ENCODE data around the gene POU2AF3.
A peak's percentile ranks its signal among the peaks of the same experiment; 100 is the strongest.
"Not testable (repeated sequence)": the region's sequence is repeated elsewhere in the genome, so short reads cannot be mapped to it uniquely, and the experiment has no call there.

The POU2AF3 gene

DNA sequence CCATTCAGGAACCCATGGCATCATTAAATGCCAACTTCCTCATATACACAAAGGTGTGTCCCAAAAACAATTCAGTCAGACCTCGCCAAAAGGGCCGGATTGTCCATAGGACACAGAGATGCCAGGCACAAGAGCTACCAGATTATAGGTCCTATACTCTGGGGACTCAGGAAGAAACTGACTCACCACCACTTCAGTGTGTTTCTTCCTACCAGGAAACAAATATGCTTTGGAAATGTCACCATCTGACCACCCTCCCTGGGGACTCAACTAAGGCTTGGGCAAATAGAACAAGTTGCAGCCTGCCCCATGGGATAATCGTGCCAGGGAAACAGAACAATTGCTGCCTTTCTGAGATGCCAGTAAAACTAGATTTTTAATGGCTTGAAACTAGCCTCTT, 11.7 kb downstream of the POU2AF3 start:
- Histone ChIP-seq H3K27me3 (ENCODE audit: insufficient read depth, low read length) (peaks cover 72% of the 10 kb centered on the region), H2AFZ (ENCODE audit: low read length, unreplicated experiment) (no peak overlapping the region), H3K27ac (ENCODE audit: low read depth, low read length) (no peak overlapping the region)

DNA sequence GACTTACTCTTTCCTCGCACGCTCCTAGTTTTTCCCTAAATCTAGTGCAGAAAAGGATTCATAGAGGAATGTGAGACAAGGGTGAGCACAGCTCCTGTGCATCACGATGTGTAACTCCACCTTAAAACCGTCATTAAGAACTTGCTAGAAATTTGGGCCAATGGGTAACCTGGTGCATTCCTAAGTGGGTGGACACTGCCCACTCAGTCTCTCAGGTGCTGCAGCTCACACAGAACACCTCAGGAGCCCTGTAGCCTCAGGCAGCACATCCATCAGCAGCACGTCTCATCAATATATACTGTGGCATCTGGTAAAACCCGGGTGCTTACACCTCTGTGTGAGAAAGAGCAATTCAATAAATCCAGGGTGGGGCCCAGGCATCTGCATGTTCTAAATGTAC, 12.4 kb downstream of the POU2AF3 start:
- H3K27ac ChIP-seq (ENCODE audit: low read depth, low read length) = no peak overlapping the region
- H3K4me3 ChIP-seq (ENCODE audit: low read depth, low read length) = no peak overlapping the region
- no peaks in the 10 kb centered on the region for H3K36me3 ChIP-seq (ENCODE audit: insufficient read depth, low read length)
- no peak overlapping the region for H2AFZ ChIP-seq (ENCODE audit: low read length, unreplicated experiment)
- H3K79me2 ChIP-seq (ENCODE audit: control insufficient read depth, insufficient read depth, low read length, unreplicated experiment) = no peaks in the 10 kb centered on the region
- no peaks in the 10 kb centered on the region for H3K4me1 ChIP-seq (ENCODE audit: control insufficient read depth, insufficient read depth, low read length, unreplicated experiment)
- peaks cover 70% of the 10 kb centered on the region for H3K27me3 ChIP-seq (ENCODE audit: insufficient read depth, low read length)

More for the DNA sequence above, 11.7 kb downstream of the POU2AF3 start:
- no peaks in the 10 kb centered on the region for H3K4me1 ChIP-seq (ENCODE audit: control insufficient read depth, insufficient read depth, low read length, unreplicated experiment)
- H3K36me3 ChIP-seq (ENCODE audit: insufficient read depth, low read length) = no peaks in the 10 kb centered on the region
- H3K4me3 ChIP-seq (ENCODE audit: low read depth, low read length) = no peak overlapping the region
- no peaks in the 10 kb centered on the region for H3K79me2 ChIP-seq (ENCODE audit: control insufficient read depth, insufficient read depth, low read length, unreplicated experiment)

DNA sequence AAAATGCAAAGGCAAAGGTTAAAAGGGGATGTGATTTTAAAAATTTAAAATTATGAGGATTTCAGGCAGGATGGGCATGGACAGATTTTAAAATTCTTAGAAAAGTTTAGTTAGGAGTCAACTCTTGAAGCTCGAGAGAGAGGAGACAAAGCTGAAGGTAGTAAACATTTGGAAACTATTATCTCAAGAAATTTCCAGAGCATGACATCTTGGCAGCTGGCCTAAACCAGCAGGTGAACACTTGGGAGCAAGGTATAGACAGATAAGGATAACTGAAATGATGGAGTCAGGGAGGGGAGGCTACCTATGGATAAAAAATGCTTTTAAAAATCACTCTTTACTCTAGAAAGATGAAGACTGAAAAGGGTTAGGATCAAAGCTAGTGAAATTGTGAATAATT, 13.7 kb downstream of the POU2AF3 start:
- Histone ChIP-seq H3K27ac (ENCODE audit: low read depth, low read length) (no peak overlapping the region), H3K4me3 (ENCODE audit: low read depth, low read length) (no peak overlapping the region), H3K36me3 (ENCODE audit: insufficient read depth, low read length) (no peaks in the 10 kb centered on the region), H3K79me2 (ENCODE audit: control insufficient read depth, insufficient read depth, low read length, unreplicated experiment) (no peaks in the 10 kb centered on the region), H2AFZ (ENCODE audit: low read length, unreplicated experiment) (no peak overlapping the region), H3K4me1 (ENCODE audit: control insufficient read depth, insufficient read depth, low read length, unreplicated experiment) (no peaks in the 10 kb centered on the region), H3K27me3 (ENCODE audit: insufficient read depth, low read length) (peaks cover 61% of the 10 kb centered on the region)

DNA sequence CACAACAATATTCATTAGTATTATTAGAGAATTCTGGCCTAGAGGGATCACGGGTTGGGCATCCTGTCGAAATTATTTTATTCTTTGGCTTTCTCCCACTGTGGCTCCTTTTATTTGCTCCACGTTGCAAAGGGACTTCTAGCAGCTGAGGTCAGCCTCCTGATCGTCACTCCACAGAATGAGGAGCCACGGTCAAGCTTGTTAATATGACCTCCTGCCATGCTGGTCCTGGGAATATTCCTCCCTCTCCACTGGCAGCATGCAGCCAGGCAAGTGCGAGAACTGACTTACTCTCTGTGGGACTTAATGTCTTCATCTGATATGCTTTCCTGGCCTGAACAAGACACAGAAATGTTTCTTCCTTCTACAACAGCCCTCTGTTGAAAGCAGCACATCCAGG, 20.9 kb downstream of the POU2AF3 start:
- Histone ChIP-seq H2AFZ (ENCODE audit: low read length, unreplicated experiment) (no peak overlapping the region), H3K79me2 (ENCODE audit: control insufficient read depth, insufficient read depth, low read length, unreplicated experiment) (no peaks in the 10 kb centered on the region), H3K27ac (ENCODE audit: low read depth, low read length) (no peak overlapping the region), H3K27me3 (ENCODE audit: insufficient read depth, low read length) (peaks cover 64% of the 10 kb centered on the region), H3K4me1 (ENCODE audit: control insufficient read depth, insufficient read depth, low read length, unreplicated experiment) (peaks cover 2% of the 10 kb centered on the region), H3K4me3 (ENCODE audit: low read depth, low read length) (no peak overlapping the region), H3K36me3 (ENCODE audit: insufficient read depth, low read length) (no peaks in the 10 kb centered on the region)

DNA sequence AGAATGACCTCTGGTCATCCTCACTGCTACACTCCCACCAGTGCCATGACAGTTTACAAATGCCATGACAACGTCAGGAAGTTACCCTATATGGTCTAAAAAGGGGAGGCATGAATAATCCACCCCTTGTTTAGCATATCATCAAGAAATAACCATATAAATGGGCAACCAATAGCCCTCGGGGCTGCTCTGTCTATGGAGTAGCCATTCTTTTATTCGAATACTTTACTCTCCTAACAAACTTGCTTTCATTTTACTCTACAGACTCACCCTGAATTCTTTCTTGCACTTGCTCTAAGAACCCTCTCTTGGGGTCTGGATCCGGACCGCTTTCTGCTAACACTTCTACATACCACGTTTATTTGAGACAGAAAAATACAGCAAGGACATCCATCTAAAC, 21.9 kb downstream of the POU2AF3 start:
- not testable (repeated sequence) for H3K79me2 ChIP-seq (ENCODE audit: control insufficient read depth, insufficient read depth, low read length, unreplicated experiment); H3K36me3 ChIP-seq (ENCODE audit: insufficient read depth, low read length); H3K27ac ChIP-seq (ENCODE audit: low read depth, low read length); H2AFZ ChIP-seq (ENCODE audit: low read length, unreplicated experiment); H3K4me3 ChIP-seq (ENCODE audit: low read depth, low read length); H3K4me1 ChIP-seq (ENCODE audit: control insufficient read depth, insufficient read depth, low read length, unreplicated experiment)
- H3K27me3 ChIP-seq (ENCODE audit: insufficient read depth, low read length) = peaks cover 56% of the 10 kb centered on the region

DNA sequence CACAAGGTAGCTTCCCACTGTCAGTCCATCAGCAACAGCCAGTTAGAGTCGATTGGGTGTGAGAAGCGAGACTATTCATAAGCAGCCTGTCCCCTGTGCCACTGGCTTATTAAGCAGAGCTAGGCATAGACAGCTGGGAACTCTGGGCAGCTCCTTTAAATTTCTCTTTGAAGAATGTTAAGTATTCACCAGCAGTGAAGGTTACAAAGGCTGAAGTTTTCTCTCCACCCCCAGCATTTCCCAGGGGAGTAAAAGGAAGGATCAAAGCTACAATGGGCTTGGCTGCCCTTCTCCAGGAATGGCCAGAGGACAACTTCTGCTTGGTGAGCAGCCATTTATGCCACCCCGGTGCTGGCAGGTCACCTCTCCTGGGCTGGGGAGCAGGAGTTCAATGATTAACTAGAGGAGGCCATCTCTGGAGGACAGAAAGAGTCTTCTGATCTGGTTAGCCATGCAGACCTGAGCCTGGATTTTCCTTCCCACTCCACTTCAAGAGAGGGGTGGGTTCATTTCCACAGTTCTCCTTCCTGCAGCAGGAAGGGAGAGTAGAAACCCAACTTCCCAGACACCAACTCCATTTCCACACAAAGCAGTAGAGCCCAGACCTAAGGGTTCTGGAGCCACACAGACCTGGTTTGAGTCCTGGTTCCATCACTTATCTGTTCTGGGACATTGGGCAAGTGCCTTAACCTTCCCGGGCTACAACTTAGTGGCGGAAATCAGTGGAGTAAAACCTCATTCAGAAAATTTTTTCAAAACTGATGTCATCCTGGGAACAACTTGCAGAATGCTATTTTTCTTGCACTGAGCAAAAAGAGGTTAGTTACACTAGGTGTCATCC, 22.6 kb downstream of the POU2AF3 start:
- Histone ChIP-seq H2AFZ (ENCODE audit: low read length, unreplicated experiment) (no peak overlapping the region), H3K27me3 (ENCODE audit: insufficient read depth, low read length) (peaks cover 52% of the 10 kb centered on the region), H3K4me3 (ENCODE audit: low read depth, low read length) (no peak overlapping the region), H3K36me3 (ENCODE audit: insufficient read depth, low read length) (no peaks in the 10 kb centered on the region), H3K4me1 (ENCODE audit: control insufficient read depth, insufficient read depth, low read length, unreplicated experiment) (peaks cover 9% of the 10 kb centered on the region), H3K27ac (ENCODE audit: low read depth, low read length) (no peak overlapping the region), H3K79me2 (ENCODE audit: control insufficient read depth, insufficient read depth, low read length, unreplicated experiment) (no peaks in the 10 kb centered on the region)

DNA sequence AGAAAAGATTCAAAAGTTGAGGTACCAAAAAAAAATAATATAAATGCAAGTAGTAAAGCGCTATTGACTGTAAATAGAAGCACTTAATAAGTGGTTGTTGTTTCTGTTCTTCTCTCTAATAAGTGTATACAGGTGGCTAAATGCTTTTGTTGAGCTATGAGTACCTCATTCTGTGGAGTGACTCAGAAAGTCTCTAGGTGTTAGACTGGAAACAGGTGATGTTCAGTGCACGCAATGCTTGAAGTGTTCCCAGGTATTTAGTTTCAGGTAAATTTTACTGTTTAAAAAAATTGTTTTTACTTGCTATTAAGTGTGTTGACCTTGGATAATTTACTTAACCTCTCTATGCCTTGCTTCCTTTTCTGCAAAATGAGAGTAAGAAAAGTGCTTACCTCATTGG, 24.2 kb downstream of the POU2AF3 start:
- Histone ChIP-seq H3K4me3 (ENCODE audit: low read depth, low read length) (no peak overlapping the region), H3K36me3 (ENCODE audit: insufficient read depth, low read length) (no peaks in the 10 kb centered on the region), H3K27me3 (ENCODE audit: insufficient read depth, low read length) (peaks cover 53% of the 10 kb centered on the region), H3K79me2 (ENCODE audit: control insufficient read depth, insufficient read depth, low read length, unreplicated experiment) (no peaks in the 10 kb centered on the region), H3K4me1 (ENCODE audit: control insufficient read depth, insufficient read depth, low read length, unreplicated experiment) (peaks cover 9% of the 10 kb centered on the region), H3K27ac (ENCODE audit: low read depth, low read length) (no peak overlapping the region), H2AFZ (ENCODE audit: low read length, unreplicated experiment) (no peak overlapping the region)

DNA sequence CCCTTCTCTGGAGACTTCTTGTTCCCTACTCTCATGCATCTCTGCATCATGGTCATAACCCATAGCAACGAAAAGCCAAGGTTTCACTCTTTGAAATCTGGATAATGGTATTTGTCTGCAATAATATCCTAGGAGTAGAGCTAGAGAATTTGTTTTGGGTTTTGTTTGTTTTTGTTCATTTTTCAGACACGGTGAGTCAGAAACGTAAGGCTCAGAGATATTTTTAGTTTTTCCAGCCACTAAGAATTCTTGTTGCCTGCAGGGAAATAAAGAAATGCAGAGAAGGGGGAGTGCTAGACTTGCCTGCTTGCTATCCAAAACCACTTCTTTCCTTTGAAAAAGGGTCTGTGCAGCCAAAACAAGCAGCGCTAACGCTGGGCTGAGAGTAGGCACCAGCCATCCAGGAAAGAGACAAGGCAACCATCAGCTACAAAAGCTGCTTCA, 26.0 kb downstream of the POU2AF3 start:
- Histone ChIP-seq H3K36me3 (ENCODE audit: insufficient read depth, low read length) (no peaks in the 10 kb centered on the region), H3K79me2 (ENCODE audit: control insufficient read depth, insufficient read depth, low read length, unreplicated experiment) (no peaks in the 10 kb centered on the region), H2AFZ (ENCODE audit: low read length, unreplicated experiment) (peak overlapping the region; percentile 67), H3K4me3 (ENCODE audit: low read depth, low read length) (peak overlapping the region; percentile 46), H3K27ac (ENCODE audit: low read depth, low read length) (no peak overlapping the region), H3K4me1 (ENCODE audit: control insufficient read depth, insufficient read depth, low read length, unreplicated experiment) (peaks cover 9% of the 10 kb centered on the region), H3K27me3 (ENCODE audit: insufficient read depth, low read length) (peaks cover 41% of the 10 kb centered on the region)

DNA sequence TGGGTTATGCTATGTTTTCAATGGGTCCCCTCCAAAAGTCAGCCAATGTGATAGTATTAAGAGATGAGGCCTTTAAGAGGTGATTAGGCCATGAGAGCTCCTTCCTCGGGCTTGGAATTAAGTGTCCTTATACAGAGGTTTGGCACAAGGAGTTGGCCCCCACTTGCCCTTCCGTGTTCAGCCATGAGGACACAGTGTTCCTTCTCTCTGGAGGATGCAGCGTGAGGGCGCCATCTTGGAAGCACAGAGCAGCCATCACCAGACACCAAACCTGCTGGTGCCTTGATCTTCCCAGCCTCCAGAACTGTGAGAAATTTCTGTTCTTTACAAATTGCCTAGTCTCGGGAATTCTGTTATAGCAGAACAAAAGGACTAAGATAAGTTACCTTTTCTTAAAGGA, 26.9 kb downstream of the POU2AF3 start:
- Histone ChIP-seq H3K4me3 (ENCODE audit: low read depth, low read length) (no peak overlapping the region), H3K36me3 (ENCODE audit: insufficient read depth, low read length) (no peaks in the 10 kb centered on the region), H3K79me2 (ENCODE audit: control insufficient read depth, insufficient read depth, low read length, unreplicated experiment) (no peaks in the 10 kb centered on the region), H2AFZ (ENCODE audit: low read length, unreplicated experiment) (no peak overlapping the region), H3K27me3 (ENCODE audit: insufficient read depth, low read length) (peaks cover 39% of the 10 kb centered on the region), H3K4me1 (ENCODE audit: control insufficient read depth, insufficient read depth, low read length, unreplicated experiment) (peaks cover 9% of the 10 kb centered on the region), H3K27ac (ENCODE audit: low read depth, low read length) (no peak overlapping the region)

DNA sequence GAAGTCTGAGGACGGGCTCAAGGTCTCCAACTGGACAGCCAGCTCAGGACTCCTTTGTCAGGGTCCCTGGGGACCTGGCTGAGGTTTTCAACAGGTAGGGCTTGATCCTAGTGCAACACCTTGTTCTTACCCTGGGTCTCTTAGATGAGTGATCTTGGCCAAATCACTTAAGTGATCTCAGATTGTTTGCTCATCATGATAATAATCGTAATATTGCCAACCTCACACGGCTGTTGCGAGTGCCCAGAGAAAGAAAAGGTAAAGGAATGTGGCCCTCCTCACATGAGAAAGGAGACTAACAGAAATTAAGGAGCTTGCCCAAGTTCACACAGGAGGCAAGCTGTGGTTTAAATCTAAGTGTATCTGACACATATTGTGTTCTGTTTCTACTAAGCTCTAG, 28.5 kb downstream of the POU2AF3 start:
- Histone ChIP-seq H2AFZ (ENCODE audit: low read length, unreplicated experiment) (no peak overlapping the region), H3K4me1 (ENCODE audit: control insufficient read depth, insufficient read depth, low read length, unreplicated experiment) (peaks cover 12% of the 10 kb centered on the region)

DNA sequence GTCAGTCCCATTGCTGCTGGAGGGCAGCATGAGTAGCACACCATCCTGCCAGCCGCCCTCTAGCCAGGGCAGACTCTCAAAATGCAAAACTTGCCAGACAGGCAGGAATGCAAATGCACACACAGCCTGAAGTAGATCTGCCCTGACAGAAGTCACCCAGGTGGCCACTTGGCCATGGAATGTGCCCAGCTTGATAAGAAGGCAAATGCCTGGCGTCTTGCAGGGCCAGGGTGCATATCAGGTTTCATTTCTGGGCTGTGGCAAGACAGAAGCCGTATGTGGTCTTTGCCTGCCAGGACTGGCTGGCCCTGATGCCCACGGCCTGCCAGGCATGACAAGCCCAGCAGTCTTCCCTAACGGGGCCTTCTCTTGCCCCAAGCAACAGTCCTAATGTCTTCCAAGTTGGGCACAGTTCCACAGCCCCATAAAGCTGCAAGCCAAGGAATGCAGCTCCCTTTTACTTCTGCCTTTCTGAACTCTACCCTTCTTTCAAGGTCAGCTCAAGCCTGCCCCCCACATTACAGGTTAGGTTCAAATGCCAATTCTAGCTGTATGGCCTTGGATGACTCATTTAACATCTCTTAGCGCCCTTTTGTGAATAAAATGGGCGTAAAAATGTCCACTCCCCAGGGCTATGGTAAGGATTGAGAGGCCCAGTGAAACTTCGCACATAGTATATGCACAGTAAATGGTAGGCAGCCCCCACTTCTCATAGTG, 29.7 kb downstream of the POU2AF3 start:
- Histone ChIP-seq H3K27ac (ENCODE audit: low read depth, low read length) (no peak overlapping the region), H3K27me3 (ENCODE audit: insufficient read depth, low read length) (peaks cover 12% of the 10 kb centered on the region), H3K4me3 (ENCODE audit: low read depth, low read length) (no peak overlapping the region), H3K36me3 (ENCODE audit: insufficient read depth, low read length) (no peaks in the 10 kb centered on the region), H3K79me2 (ENCODE audit: control insufficient read depth, insufficient read depth, low read length, unreplicated experiment) (no peaks in the 10 kb centered on the region), H3K4me1 (ENCODE audit: control insufficient read depth, insufficient read depth, low read length, unreplicated experiment) (peaks cover 20% of the 10 kb centered on the region), H2AFZ (ENCODE audit: low read length, unreplicated experiment) (no peak overlapping the region)

More for the DNA sequence above, 28.5 kb downstream of the POU2AF3 start:
- Histone ChIP-seq H3K79me2 (ENCODE audit: control insufficient read depth, insufficient read depth, low read length, unreplicated experiment) (no peaks in the 10 kb centered on the region), H3K36me3 (ENCODE audit: insufficient read depth, low read length) (no peaks in the 10 kb centered on the region), H3K27ac (ENCODE audit: low read depth, low read length) (no peak overlapping the region), H3K27me3 (ENCODE audit: insufficient read depth, low read length) (peaks cover 23% of the 10 kb centered on the region), H3K4me3 (ENCODE audit: low read depth, low read length) (no peak overlapping the region)
